GM08714 (cell line): ENCODE data around the gene MT1F.
"Not testable (repeated sequence)": the region's sequence is repeated elsewhere in the genome, so short reads cannot be mapped to it uniquely, and the experiment has no call there.

Source experiments
- H3K4me3 ChIP-seq: fragments of 200-500 bp; sonication (Bioruptor generic); 2 replicates; pipeline ENCODE4 v1.5.1; 2014; ENCODE audit warnings: mild to moderate bottlenecking, low read length, inconsistent platforms
- ZNF274 ChIP-seq: IDR thresholded peaks from 2 replicates; pipeline ENCODE4 v1.6.1; 2012; ENCODE audit warnings: mild to moderate bottlenecking, low read depth, low read length

The MT1F gene

DNA sequence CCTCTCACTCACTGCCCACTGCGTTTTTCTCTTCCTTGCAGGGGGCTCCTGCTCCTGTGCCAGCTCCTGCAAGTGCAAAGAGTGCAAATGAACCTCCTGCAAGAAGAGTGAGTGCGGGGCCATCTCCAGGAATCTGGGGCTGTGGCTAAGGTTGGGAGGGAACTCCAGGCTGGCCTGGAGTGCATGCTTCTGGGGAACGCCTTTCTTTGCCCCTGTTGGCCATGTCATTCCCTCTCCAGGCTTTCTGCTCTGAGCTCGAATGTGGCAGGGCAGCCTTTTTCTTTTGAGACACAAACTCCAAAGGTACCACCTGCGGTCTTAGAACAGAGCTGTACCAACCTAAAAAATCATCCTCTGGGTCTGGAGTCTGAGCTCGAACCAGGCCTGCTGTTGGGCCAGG, 39.6 kb upstream of the MT1F start:
- no peak overlapping the region for H3K4me3 ChIP-seq
- TF ChIP-seq ZNF274, result no peak

DNA sequence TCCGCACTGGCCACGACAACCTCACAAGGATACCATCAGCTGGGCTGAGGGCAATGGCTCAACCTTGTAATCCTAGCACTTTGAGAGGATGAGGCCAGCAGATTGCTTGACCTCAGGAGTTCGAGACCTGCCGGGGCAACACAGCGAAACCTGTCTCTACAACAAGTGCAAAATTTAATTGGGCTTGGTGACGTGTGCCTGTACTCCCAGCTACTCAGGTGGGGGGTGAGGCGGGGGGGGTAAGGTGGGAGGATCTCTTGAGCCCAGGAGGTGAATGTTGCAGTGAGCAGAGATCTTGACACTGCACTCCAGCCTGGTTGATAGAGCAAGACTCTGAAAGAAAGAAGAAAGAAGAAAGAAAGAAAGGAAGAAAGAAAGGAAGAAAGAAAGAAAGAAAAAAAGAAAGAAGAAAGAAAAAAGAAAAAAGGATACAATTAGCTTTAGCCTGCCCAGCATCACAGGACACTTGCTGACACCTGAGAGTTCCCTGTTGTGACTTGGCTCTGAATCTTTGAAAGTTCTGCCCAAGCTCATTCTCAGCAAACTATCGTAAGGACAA, 37.3 kb upstream of the MT1F start:
- TF ChIP-seq ZNF274, result no peak
- no peak overlapping the region for H3K4me3 ChIP-seq

DNA sequence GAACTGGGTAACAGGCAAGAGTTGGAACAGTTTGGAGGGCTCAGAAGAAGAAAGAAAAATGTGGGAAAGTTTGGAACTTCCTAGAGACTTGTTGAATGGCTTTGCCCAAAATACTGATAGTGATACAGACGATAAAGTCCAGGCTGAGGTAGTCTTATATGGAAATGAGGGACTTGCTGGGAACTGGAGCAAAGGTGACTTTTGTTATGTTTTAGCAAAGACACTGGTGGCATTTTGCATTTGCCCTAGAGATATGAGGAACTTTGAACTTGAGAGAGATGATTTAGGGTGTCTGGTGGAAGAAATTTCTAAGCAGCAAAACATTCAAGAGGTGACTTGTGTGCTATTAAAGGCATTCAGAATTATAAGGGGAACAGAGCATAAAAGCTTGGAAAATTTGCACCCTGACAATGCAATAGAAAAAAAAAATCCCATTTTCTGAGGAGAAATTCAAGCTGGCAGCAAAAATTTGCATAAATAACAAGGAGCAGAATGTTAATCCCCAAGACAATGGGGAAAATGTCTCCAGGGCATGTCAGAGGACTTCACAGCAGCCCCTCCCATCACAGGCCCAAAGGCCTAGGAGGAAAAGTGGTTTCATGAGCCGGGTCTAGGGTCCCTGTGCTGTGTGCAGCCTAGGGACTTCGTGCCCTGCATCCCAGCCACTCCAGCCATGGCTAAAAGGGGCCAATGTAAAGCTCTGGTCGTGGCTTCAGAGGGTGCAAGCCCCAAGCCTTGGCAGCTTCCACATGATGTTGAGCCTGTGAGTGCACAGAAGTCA, 35.9 kb upstream of the MT1F start:
- H3K4me3 ChIP-seq, result not testable (repeated sequence)

DNA sequence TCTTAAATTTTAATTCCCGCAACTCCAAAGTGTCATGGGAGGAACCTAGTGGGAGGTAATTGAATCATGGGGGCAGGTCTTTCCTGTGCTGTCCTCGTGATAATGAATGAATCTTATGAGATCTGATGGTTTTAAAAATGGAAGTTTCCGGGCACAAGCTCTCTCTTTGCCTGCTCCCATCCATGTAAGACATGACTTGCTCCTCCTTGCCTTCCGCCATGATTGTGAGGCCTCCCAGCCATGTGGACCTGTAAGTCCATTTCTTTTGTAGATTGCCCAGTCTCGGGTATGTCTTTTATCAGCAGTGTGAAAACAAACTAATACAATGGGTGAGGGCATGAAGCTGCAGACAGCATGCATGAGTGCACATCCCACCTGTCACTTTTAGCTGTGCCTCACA, 34.6 kb upstream of the MT1F start:
- H3K4me3 ChIP-seq, result not testable (repeated sequence)

DNA sequence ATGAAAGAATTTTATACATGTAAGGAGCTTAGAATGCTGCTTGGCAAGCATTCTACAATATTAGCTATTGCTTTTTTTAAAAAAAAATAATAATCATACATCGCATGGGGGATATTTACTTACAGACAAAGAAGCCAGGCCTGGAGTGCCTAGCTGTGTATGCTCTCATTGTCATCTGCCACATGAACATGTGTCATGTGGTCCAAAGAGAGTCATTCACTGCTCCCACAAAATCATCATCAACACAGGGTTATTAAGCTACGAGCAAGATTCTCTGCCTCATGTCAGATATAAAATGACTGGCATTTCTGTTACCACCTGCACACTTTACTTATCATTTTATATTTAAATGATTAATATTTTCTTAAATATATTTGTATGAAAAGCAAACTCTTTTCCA, 34.1 kb upstream of the MT1F start:
- H3K4me3 ChIP-seq, result no peak overlapping the region
- no peak for TF ChIP-seq ZNF274

DNA sequence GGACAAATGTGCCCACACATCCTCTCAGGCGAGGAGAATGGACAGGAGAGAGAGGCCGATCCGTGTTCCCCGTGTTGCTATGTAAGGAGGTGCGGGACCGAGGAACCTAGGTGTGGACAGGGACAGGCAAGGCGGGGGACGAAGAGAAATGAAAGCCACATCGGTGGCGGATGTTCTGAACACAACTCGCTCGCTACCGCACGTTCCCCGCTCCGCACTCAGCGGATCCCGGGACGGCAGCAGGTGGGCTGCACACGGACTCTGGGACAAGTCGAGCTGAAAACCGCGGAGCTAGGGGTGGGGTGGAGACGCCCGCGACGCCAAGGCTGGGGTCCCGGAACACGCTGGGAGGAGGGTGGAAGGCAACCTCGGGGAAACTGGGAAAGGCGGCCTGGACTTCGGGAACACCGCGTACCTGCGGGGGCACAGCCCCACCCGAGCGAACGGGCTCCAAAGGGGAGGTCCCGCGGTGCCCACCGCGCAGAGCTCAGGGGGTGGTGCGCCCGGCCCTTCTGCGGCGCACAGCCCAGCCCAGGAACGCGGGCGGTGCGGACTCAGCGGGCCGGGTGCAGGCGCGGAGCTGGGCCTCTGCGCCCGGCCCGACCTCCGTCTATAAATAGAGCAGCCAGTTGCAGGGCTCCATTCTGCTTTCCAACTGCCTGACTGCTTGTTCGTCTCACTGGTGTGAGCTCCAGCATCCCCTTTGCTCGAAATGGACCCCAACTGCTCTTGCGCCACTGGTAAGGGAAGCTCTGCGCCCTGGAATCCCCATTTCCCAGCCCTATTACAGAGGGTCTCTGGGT, 32.4 kb upstream of the MT1F start, which contains the start of gene MT1E:
MT1E (plus strand) TSS at position 642 of the 803 bp plus-strand sequence; CDS start at position 713, 71 bp downstream.
- TF ChIP-seq ZNF274, result no peak
- peak within 1 kb of the TSS; percentile 49; the same call in 1 of the 2 replicates for H3K4me3 ChIP-seq

DNA sequence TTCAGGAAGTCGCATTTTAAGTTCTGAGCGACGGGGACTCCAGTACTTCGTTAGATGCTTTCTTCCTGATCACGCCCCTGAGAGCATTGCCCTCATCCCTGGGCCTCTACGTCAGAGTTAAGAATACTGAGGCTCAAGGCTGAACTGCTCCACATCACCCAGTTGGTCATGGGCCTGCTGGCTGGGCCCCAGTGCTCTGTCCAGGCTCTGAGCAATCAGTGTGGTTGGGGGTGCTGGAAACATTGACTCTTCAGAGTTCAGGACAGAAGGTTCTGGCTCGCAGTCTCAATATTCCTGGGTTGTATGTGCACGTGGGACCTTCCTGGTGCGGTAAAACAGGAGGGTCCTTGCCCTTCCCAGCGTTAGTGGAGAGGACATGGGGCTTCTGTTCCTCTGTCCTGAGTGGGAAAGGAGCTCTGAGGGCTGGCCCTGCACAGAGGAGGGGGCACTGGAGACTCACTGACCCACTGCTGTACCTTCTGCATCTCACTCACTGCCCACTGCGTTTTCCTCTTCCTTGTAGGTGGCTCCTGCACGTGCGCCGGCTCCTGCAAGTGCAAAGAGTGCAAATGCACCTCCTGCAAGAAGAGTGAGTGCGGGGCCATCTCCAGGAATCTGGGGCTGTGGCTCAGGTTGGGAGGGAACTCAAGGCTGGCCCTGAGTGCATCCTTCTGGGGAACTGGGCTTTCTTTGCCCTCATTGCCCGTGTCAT, 31.7 kb upstream of the MT1F start:
- H3K4me3 ChIP-seq, result peak overlapping the region; percentile 49; the same call in 1 of the 2 replicates

DNA sequence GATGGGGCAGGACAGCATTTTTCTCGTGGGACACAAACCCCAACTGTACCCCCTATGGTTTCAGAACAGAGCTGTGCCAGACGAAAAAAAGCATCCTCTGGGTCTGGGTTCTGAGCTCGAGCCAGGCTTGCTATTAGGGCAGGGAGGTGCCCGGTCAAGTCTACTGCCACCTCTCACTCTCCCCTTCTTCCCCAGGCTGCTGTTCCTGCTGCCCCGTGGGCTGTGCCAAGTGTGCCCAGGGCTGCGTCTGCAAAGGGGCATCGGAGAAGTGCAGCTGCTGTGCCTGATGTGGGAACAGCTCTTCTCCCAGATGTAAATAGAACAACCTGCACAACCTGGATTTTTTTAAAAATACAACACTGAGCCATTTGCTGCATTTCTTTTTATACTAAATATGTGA, 31.1 kb upstream of the MT1F start:
- no peak overlapping the region for H3K4me3 ChIP-seq
- TF ChIP-seq ZNF274, result no peak

More for the DNA sequence above, 31.7 kb upstream of the MT1F start:
- TF ChIP-seq ZNF274, result no peak

DNA sequence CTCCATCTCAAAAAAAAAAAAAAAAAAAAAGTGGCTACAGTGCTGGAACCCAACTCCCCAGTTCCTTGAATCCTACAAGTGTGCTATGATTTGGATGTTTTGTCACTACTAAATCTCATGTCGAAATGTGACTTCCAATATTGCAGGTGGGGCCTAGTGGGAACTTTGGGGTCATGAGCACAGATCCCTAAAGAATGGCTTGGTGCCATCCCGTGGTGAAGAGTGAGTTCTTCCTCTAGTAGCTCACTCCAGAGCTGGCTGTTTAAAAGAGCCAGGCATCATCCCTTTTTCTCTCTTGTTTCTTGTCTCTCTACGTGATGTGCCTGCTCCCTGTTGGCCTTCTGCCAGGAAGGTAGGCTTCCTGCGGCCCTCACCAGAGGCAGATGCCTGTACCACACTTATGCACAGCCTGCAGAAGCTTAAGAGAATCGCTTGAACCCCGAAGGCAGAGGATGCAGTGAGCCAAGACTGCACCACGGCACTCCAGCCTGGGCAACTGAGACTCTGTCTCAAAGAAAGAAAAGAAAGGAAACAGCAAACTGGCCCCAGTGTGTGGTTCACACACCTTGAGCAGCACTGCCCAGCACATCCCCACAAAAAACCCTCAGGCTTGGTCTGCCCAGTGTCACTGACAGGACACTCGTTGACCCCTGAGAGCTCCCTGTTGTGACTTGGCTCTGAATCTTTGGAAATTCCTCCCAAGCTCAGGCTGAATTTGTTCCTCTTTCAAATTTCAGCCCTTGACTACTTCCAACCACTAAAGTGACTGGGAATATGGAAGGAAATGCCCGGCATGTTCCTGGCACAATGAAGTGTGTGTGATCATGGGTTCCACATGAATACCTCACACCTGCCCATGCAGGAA, 29.0 kb upstream of the MT1F start:
- no peak overlapping the region for H3K4me3 ChIP-seq
- TF ChIP-seq ZNF274, result no peak

DNA sequence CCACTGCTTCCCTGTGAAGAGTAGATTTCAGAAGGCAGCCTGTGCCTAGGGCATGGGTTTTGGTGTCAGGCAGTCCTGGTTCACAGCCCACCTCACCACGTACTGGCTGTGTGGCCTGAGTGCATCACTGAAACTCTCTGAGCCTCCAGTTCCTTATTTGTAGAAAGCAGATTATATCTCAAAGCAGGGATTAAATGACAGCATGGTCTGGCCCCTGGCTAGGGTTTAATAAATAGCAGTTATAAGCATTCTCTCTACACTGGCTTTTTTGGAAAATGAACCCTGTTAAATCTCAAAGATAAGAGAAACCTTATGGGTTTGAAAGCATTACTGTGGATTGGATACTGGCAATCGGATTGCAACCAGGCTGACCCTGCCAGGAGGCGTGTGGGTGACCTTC, 28.2 kb upstream of the MT1F start:
- H3K4me3 ChIP-seq, result no peak overlapping the region
- TF ChIP-seq ZNF274, result no peak

DNA sequence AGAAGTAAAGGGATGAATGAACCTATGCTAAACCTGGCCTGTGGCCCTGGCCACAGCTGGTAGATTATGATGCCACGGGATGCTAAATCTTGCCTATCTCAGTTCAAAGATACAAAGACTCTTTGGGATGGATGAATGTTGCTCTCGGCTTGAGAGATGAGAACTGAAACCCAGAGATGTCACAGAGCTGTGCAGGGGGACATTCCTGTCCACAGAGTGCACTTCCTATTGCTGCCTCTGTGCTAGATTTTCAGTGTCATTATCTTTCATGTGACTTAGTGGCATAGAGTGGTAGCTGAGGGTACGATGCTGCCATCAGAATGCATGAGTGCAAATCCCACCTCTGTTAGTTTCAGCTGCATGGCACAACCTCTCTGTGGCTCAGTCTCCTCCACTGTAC, 27.6 kb upstream of the MT1F start:
- TF ChIP-seq ZNF274, result no peak

DNA sequence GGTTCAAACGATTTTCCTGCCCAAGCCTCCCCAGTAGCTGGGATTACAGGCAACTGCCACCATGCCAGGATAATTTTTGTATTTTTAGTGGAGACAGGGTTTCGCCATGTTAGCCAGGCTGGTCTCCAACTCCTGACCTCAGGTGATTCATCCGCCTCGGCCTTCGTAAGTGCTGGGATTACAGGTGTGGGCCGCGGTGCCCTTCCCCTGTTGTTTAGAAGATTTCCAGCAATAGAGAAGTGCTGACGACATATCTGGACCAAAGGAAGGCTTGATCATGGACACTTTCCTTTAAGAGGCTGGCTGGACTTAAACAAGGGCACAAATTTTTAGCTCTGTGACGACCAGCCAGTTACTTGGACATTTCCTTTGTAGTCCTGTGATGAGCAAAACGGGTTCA, 26.6 kb upstream of the MT1F start:
- H3K4me3 ChIP-seq, result no peak overlapping the region
- TF ChIP-seq ZNF274, result no peak

More for the DNA sequence above, 27.6 kb upstream of the MT1F start:
- H3K4me3 ChIP-seq, result no peak overlapping the region

DNA sequence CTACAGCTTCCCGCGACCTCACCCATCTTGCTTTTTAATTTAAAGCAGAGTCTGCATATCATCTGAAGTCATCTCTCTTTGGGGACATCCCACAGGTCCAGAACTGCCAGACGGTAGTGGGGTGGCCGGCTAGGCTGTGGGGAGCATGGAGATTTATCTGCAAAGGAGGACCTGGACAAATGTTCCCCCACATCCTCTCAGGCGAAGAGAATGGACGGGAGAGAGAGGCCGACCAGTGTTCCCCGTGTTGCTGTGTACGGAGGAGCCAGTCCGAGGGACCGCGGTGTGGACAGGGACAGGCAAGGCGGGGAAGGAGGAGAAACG, 26.0 kb upstream of the MT1F start:
- no peak for TF ChIP-seq ZNF274

More for the DNA sequence above, 26.0 kb upstream of the MT1F start:
- no peak overlapping the region for H3K4me3 ChIP-seq
